K562 (cell line): ENCODE measurements around the gene SH3BP5L. TPM values are rescaled to one million over a fixed set of nuclear protein-coding genes. Genes with fewer than 3 reads are reported as not detected.

Experiments used
- ATAC-seq: fragments of 200-7000 bp; cut with Tn5 transposase; 3 replicates; pipeline ENCODE4 v1.9.1; 2020; ENCODE audit warnings: moderate library complexity
- BruUV-seq: library from RNA; stranded (reverse); fragments of 400-500 nt; replicated peaks from 2 replicates; lab custom pipeline; 2021; lab: Mats Ljungman, UMichigan
- CTCF ChIA-PET: fragments of 300-600 bp; formaldehyde crosslinking; extraction: SDS; loops from one replicate; lab custom pipeline; 2021; ENCODE audit warnings: low intra/inter-chr PET ratio; lab: Yijun Ruan, JAX
- POLR2A ChIA-PET: fragments of 300-600, 350-650 bp; sonication (Branson Sonifier 250); formaldehyde crosslinking; extraction: SDS; loops from one replicate; lab custom pipeline; 2021; ENCODE audit warnings: antibody characterized with exemption, inconsistent platforms; lab: Yijun Ruan, JAX
- DNase-seq, 4 experiments: peaks; one replicate each; pipeline versions ENCODE4 v3.0.0 to v3.0.0-alpha.2; 2011 to 2018; ENCODE audit warnings: low spot score in 3 of 4, mixed read lengths in 3 of 4; ENCODE audit errors: extremely low read depth in 1 of 4
- FAIRE-seq: peaks from 2 replicates; lab custom pipeline; 2011; peaks lifted over from hg19 to GRCh38; lab: Jason Lieb, UNC
- H2AFZ ChIP-seq: 2 replicates; pipeline ENCODE4 v1.6.0; 2011; ENCODE audit warnings: low read depth, low read length, control low read depth, inconsistent platforms
- H3K27ac ChIP-seq: fragments of 200-600 bp; 3 replicates; pipeline ENCODE4 v1.8.0; 2011; ENCODE audit warnings: low read depth, mild to moderate bottlenecking, control low read depth, inconsistent platforms, low read length, moderate library complexity, mixed read lengths; ENCODE audit errors: extremely low read depth
- H3K27me3 ChIP-seq, 2 experiments: fragments of 300-600 bp in 1 of 2; 2 replicates in 1 of 2; 3 replicates in 1 of 2; pipeline versions ENCODE4 v1.6.0 to v1.8.0; 2011; ENCODE audit warnings: inconsistent platforms in 2 of 2, low read length in 2 of 2, mild to moderate bottlenecking in 1 of 2, mixed read lengths in 1 of 2, moderate library complexity in 1 of 2; ENCODE audit not compliant: control insufficient read depth in 2 of 2, insufficient read depth in 2 of 2
- H3K36me3 ChIP-seq: fragments of 300-600 bp; 3 replicates; pipeline ENCODE4 v1.8.0; 2011; ENCODE audit warnings: mild to moderate bottlenecking, low read length, inconsistent platforms; ENCODE audit not compliant: control insufficient read depth, insufficient read depth
- H3K4me1 ChIP-seq, 2 experiments: fragments of 200-600 bp in 1 of 2; replicated peaks in 1 of 2; 2 replicates in 1 of 2; 3 replicates in 1 of 2; pipeline versions ENCODE4 v1.5.1 to v1.8.0; 2011; ENCODE audit warnings: inconsistent platforms in 2 of 2, low read length in 2 of 2, mild to moderate bottlenecking in 1 of 2, mixed read lengths in 1 of 2, moderate library complexity in 1 of 2; ENCODE audit not compliant: control insufficient read depth in 2 of 2, insufficient read depth in 2 of 2
- H3K4me2 ChIP-seq: 2 replicates; pipeline ENCODE4 v1.6.1; 2011; ENCODE audit warnings: low read length, control low read depth, inconsistent platforms, mixed read lengths; ENCODE audit not compliant: insufficient read depth
- H3K4me3 ChIP-seq: fragments of 200-600 bp; sonication (generic), shearing (Covaris generic); 2 replicates; pipeline ENCODE4 v1.5.1; 2016; ENCODE audit warnings: control low read depth, inconsistent platforms
- H3K79me2 ChIP-seq: fragments of 200-600 bp; 3 replicates; pipeline ENCODE4 v1.8.0; 2011; ENCODE audit warnings: low read length, inconsistent platforms; ENCODE audit not compliant: control insufficient read depth, insufficient read depth
- H3K9ac ChIP-seq, 2 experiments: 2 replicates each; pipeline versions ENCODE4 v1.6.0 to v1.6.1; 2011; ENCODE audit warnings: low read depth in 2 of 2, low read length in 2 of 2, control low read depth in 1 of 2, inconsistent platforms in 1 of 2, mild to moderate bottlenecking in 1 of 2, mixed read lengths in 1 of 2; ENCODE audit not compliant: insufficient read depth in 1 of 2
- H3K9me1 ChIP-seq: one replicate; pipeline ENCODE4 v1.6.0; 2011; ENCODE audit warnings: inconsistent platforms, mild to moderate bottlenecking, low read length, moderate library complexity; ENCODE audit not compliant: control insufficient read depth, insufficient read depth
- H3K9me3 ChIP-seq: replicated peaks from 2 replicates; pipeline ENCODE4 v1.5.1; 2011; ENCODE audit warnings: low read depth, low read length, inconsistent platforms; ENCODE audit not compliant: control insufficient read depth, insufficient read depth
- H4K20me1 ChIP-seq: replicated peaks from 2 replicates; pipeline ENCODE4 v1.6.1; 2011; ENCODE audit warnings: low read length, inconsistent platforms, mixed read lengths; ENCODE audit not compliant: control insufficient read depth, insufficient read depth
- ZKSCAN8 ChIP-seq: fragments of 200-800 bp; sonication (Bioruptor generic); IDR thresholded peaks from 2 replicates; pipeline ENCODE4 v1.6.1; 2016; ENCODE audit warnings: missing genetic modification characterization, missing compliant biosample characterization
- WGBS: fragments of 100-300 bp; shearing (Covaris generic); methylation state at CpG from one replicate; pipeline ENCODE4 v1.1.6; 2016; ENCODE audit warnings: low coverage, mixed read lengths; ENCODE audit not compliant: insufficient coverage; ENCODE audit errors: missing lambda C conversion rate; 5-methylcytosine and 5-hydroxymethylcytosine counted together
- in situ Hi-C: fragments of 300-500 bp; cut with MboI; formaldehyde crosslinking; loops from 4 replicates; pipeline ENCODE4 v1.15.0; 2018; ENCODE audit warnings: inconsistent platforms, mixed read lengths
- intact Hi-C: fragments of 100-400 bp; cut with micrococcal nuclease; formaldehyde crosslinking; loops from 2 replicates; pipeline ENCODE4 v1.14.2; 2022
- polyA plus RNA-seq, 8 experiments: library from polyadenylated mRNA; depleted of rRNA in 4 of 8; stranded (reverse) in 5 of 8; unstranded in 3 of 8; fragments of >200 nt; fragmentation: Nextera tagmentation in 2 of 8; fragmentation: Illumina TruSeq in 1 of 8; extraction: Ambion mirVana in 2 of 8; extraction: Trizol in 1 of 8; gene quantifications; 2 replicates each; pipeline versions ENCODE4 v1.2.1 to v1.2.3, GENCODE V29; 2011 to 2014; ENCODE audit warnings: inconsistent platforms in 1 of 8, missing spikeins in 1 of 8
- total RNA-seq, 7 experiments: library from RNA; depleted of rRNA in 6 of 7; stranded (reverse); fragments of >200 nt in 6 of 7; fragmentation: Illumina TruSeq in 2 of 7; extraction: Trizol in 2 of 7; gene quantifications; 2 replicates each; pipeline versions ENCODE4 v1.2.1 to v1.2.3, GENCODE V29; 2011 to 2021; ENCODE audit warnings: low replicate concordance in 1 of 7
- TF ChIP-seq, protein P1 (sequence below): sonication (generic); formaldehyde crosslinking; IDR thresholded peaks from 2 replicates; pipeline ENCODE4 v1.9.0; 2022; ENCODE audit warnings: mild to moderate bottlenecking, missing genetic modification reagents

The SH3BP5L gene
- total and polyA plus RNA-seq, 9 of the 15 experiments (the other 6 are each of a cell fraction or from before 2014, with no cell fraction given), result 1.9 to 26.5 (median 15.8) TPM

GRCh38 chr1:248805876-248806275, 19.8 kb downstream of the SH3BP5L start:
- peaks cover 1% of the 10 kb centered on the region; the same call in 1 of the 2 replicates for H4K20me1 ChIP-seq
- in situ Hi-C loops, result no loop called here
- TF ChIP-seq, protein P1, sequence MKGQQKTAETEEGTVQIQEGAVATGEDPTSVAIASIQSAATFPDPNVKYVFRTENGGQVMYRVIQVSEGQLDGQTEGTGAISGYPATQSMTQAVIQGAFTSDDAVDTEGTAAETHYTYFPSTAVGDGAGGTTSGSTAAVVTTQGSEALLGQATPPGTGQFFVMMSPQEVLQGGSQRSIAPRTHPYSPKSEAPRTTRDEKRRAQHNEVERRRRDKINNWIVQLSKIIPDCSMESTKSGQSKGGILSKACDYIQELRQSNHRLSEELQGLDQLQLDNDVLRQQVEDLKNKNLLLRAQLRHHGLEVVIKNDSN (CRISPR knock-in tag), result peak; percentile 27; the same call in 1 of the 2 replicates
- no peak for TF ChIP-seq ZKSCAN8
- TF ChIP-seq, all 486 proteins: peak for 1
- POLR2A ChIA-PET, result interaction anchor here (0.8 to 1.8 kb wide), 2 partner anchors 16 to 36 kb away, joined by 3 to 5 read pairs; no protein-coding TSS in a partner anchor
- Histone ChIP-seq H3K27ac (no peak overlapping the region), H3K9ac (no peak overlapping the region), H3K36me3 (no peaks in the 10 kb centered on the region), H3K4me3 (no peak overlapping the region), H3K4me1 (peaks cover 10 to 11% of the 10 kb centered on the region in 2 experiments; a peak in 2 of 5 replicates), H3K9me3 (no peaks in the 10 kb centered on the region; the same call in 1 of the 2 replicates), H3K27me3 (peaks cover 7 to 18% of the 10 kb centered on the region in 2 experiments; a peak in 3 of 5 replicates), H2AFZ (no peak overlapping the region), H3K4me2 (no peak overlapping the region), H3K9me1 (no peaks in the 10 kb centered on the region), H3K79me2 (no peaks in the 10 kb centered on the region)
- no peak for ATAC-seq
- DNase-seq, result no peak
- CTCF ChIA-PET, result interaction anchor here (0.5 to 3.0 kb wide), 3 partner anchors 102 to 402 kb away, joined by 3 to 39 read pairs (median 9); no protein-coding TSS in a partner anchor
- BruUV-seq, result no TSS peak
- intact Hi-C loops, result loop anchor here (5.0 kb wide), 3 partner anchors 49 to 974 kb away; partner anchors contain the start of gene LYPD8
- 37% methylated on average over 1 of the region's 1 CpG for WGBS
- peak; percentile 19 for FAIRE-seq
